ENCODE results near the gene CABP1.

GRCh38 chr12:120628919-120629318 is 11.5 kb upstream of the CABP1 start:
- no peak for TF ChIP-seq POLR2A (IDR thresholded peaks at IDR 0.05)
- TF ChIP-seq, protein P1, sequence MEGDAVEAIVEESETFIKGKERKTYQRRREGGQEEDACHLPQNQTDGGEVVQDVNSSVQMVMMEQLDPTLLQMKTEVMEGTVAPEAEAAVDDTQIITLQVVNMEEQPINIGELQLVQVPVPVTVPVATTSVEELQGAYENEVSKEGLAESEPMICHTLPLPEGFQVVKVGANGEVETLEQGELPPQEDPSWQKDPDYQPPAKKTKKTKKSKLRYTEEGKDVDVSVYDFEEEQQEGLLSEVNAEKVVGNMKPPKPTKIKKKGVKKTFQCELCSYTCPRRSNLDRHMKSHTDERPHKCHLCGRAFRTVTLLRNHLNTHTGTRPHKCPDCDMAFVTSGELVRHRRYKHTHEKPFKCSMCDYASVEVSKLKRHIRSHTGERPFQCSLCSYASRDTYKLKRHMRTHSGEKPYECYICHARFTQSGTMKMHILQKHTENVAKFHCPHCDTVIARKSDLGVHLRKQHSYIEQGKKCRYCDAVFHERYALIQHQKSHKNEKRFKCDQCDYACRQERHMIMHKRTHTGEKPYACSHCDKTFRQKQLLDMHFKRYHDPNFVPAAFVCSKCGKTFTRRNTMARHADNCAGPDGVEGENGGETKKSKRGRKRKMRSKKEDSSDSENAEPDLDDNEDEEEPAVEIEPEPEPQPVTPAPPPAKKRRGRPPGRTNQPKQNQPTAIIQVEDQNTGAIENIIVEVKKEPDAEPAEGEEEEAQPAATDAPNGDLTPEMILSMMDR (IDR thresholded peaks at IDR 0.05) = no peak
